Activated CD8-positive, alpha-beta T cell treated with anti-CD3 and anti-CD28 coated beads for 36 hours (primary cell): Measurements from ENCODE around the gene C12orf42. TPM values are rescaled to one million over a fixed set of nuclear protein-coding genes. Genes with fewer than 3 reads are reported as not detected.

ENCODE experiments used
- ATAC-seq: fragments of 200-7000 bp; cut with Tn5 transposase; one replicate; pipeline ENCODE4 v1.10.0; 2021; ENCODE audit warnings: mild to moderate bottlenecking, moderate library complexity
- CTCF ChIA-PET: fragments of 350-600 bp; sonication (Branson Sonifier 250); formaldehyde crosslinking; loops from one replicate; lab custom pipeline; 2021; ENCODE audit warnings: antibody characterized with exemption; lab: Charles Lee
- POLR2A ChIA-PET: fragments of 350-600 bp; sonication (Branson Sonifier 250); formaldehyde crosslinking; loops from one replicate; lab custom pipeline; 2021; ENCODE audit warnings: antibody characterized with exemption; lab: Charles Lee
- DNase-seq: peaks from one replicate; pipeline ENCODE4 v3.0.0-alpha.2; 2020
- H3K27ac Mint-ChIP-seq: one replicate; pipeline ENCODE4 v1.8.0; 2021; ENCODE audit warnings: mild to moderate bottlenecking, mixed read lengths
- H3K27me3 Mint-ChIP-seq: one replicate; pipeline ENCODE4 v1.8.0; 2021; ENCODE audit warnings: mixed read lengths
- H3K36me3 Mint-ChIP-seq: one replicate; pipeline ENCODE4 v1.8.0; 2021; ENCODE audit warnings: low read depth, mixed read lengths
- H3K4me1 Mint-ChIP-seq: one replicate; pipeline ENCODE4 v1.8.0; 2021; ENCODE audit warnings: low read depth, mixed read lengths
- H3K4me3 Mint-ChIP-seq: one replicate; pipeline ENCODE4 v1.8.0; 2021; ENCODE audit warnings: mild to moderate bottlenecking, moderate library complexity, mixed read lengths
- H3K9me3 Mint-ChIP-seq: one replicate; pipeline ENCODE4 v1.8.0; 2021; ENCODE audit warnings: mixed read lengths
- intact Hi-C: fragments of 100-400 bp; cut with micrococcal nuclease; formaldehyde crosslinking; loops from one replicate; pipeline ENCODE4 v1.10.0; 2022
- total RNA-seq, 2 experiments: library from RNA; stranded (reverse); gene quantifications; one replicate each; pipeline ENCODE4 v1.2.3, GENCODE V29; 2021
- TF ChIP-seq, protein P1 (sequence below): fragments of 200-600 bp; IDR thresholded peaks from one replicate; pipeline ENCODE4 v1.8.0; 2022; ENCODE audit warnings: antibody characterized with exemption, mild to moderate bottlenecking

The C12orf42 gene
- total RNA-seq, 2 experiments from 2014 or later, result 0.49 to 1.4 TPM

DNA sequence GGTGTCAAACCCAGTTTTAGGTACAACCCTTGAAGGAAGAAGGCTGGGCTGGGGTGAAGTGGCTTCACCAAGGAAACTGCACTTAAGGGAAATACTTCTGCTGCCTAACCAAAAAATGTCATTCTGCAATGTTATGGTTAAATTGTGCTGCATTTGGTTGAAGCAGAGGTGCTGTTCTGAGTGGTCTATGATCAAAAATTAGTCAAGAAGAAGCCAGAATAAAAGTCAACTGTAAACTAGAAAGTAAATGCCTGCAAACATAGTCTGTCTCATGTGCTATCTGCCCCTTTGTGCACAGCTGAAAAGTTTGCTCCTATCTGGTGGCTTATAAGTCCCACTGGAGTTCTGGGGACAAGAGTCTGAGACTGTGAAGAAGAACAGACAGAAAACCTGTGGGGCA is 158.8 kb downstream of the C12orf42 start:
- Mint-ChIP-seq H3K27me3 (no peaks in the 10 kb centered on the region), H3K27ac (no peak overlapping the region), H3K4me3 (no peak overlapping the region), H3K36me3 (no peaks in the 10 kb centered on the region), H3K9me3 (peaks cover 6% of the 10 kb centered on the region), H3K4me1 (no peaks in the 10 kb centered on the region)
- POLR2A ChIA-PET, result interaction anchor here (0.6 kb wide), 1 partner anchor 35 kb away, joined by 3 read pairs; no protein-coding TSS in a partner anchor
- ATAC-seq (no peak), DNase-seq (no peak)
- CTCF ChIA-PET, result interaction anchor here (1.5 kb wide), 1 partner anchor 11 kb away, joined by 5 read pairs; no protein-coding TSS in a partner anchor
- intact Hi-C loops, result no loop called here
- TF ChIP-seq, protein P1, sequence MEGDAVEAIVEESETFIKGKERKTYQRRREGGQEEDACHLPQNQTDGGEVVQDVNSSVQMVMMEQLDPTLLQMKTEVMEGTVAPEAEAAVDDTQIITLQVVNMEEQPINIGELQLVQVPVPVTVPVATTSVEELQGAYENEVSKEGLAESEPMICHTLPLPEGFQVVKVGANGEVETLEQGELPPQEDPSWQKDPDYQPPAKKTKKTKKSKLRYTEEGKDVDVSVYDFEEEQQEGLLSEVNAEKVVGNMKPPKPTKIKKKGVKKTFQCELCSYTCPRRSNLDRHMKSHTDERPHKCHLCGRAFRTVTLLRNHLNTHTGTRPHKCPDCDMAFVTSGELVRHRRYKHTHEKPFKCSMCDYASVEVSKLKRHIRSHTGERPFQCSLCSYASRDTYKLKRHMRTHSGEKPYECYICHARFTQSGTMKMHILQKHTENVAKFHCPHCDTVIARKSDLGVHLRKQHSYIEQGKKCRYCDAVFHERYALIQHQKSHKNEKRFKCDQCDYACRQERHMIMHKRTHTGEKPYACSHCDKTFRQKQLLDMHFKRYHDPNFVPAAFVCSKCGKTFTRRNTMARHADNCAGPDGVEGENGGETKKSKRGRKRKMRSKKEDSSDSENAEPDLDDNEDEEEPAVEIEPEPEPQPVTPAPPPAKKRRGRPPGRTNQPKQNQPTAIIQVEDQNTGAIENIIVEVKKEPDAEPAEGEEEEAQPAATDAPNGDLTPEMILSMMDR, result no peak

DNA sequence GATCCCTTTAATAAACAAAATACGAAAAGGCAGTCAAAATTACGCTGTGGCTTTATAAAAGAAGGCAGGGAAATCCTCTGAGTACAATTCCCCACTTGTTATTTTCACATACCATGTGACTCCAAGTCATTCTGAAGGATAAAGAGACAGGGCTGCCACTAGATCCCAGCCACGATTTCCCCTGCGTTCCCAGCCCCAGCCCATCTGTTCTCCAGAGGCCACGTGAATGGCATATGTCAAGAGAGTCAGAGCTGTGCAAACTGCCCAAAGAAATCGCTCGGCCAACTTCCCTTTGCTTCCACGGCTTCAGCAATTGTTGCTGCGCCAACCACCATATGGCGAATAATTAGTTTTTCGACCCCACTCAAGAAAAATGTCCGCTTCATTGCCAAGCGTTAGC is 161.3 kb downstream of the C12orf42 start:
- DNase-seq, result no peak
- Mint-ChIP-seq H3K9me3 (no peaks in the 10 kb centered on the region), H3K27ac (no peak overlapping the region), H3K4me1 (peaks cover 2% of the 10 kb centered on the region), H3K27me3 (no peaks in the 10 kb centered on the region), H3K36me3 (no peaks in the 10 kb centered on the region), H3K4me3 (no peak overlapping the region)
- intact Hi-C loops, result no loop called here
- ChIA-PET CTCF (interaction anchor here (0.6 to 1.6 kb wide), 2 partner anchors 214 to 248 kb away, joined by 3 to 4 read pairs; no protein-coding TSS in a partner anchor), POLR2A (no interaction called here)
- TF ChIP-seq, protein P1, result no peak
- no peak for ATAC-seq

DNA sequence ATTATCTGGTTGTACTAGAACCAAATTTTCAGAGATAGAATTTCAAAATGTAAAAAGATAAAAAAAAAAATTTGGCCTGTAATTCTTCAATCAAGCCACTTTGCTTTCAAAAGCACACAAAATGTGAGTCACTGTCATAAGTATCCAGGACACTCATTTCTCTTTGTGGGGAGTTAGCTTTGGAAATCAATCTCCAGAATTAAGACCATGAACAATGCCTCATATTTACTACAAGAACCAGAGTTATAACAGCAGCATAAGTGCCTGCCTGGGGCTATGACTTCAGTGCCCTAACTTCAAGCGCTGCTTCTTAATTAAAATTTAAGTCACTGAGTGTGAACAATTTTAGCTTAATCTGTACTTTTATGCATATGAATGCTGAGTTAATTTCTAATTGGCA is 162.1 kb downstream of the C12orf42 start:
- no peak overlapping the region for H3K27ac Mint-ChIP-seq
- ChIA-PET CTCF (interaction anchor here (1.6 kb wide), 1 partner anchor 215 kb away, joined by 4 read pairs; no protein-coding TSS in a partner anchor), POLR2A (no interaction called here)
- no peaks in the 10 kb centered on the region for H3K27me3 Mint-ChIP-seq
- H3K9me3 Mint-ChIP-seq, result no peaks in the 10 kb centered on the region
- peaks cover 2% of the 10 kb centered on the region for H3K4me1 Mint-ChIP-seq
- no peaks in the 10 kb centered on the region for H3K36me3 Mint-ChIP-seq
- H3K4me3 Mint-ChIP-seq, result no peak overlapping the region
- TF ChIP-seq, protein P1, result no peak
- DNase-seq (no peak), ATAC-seq (no peak)
- intact Hi-C loops, result no loop called here

DNA sequence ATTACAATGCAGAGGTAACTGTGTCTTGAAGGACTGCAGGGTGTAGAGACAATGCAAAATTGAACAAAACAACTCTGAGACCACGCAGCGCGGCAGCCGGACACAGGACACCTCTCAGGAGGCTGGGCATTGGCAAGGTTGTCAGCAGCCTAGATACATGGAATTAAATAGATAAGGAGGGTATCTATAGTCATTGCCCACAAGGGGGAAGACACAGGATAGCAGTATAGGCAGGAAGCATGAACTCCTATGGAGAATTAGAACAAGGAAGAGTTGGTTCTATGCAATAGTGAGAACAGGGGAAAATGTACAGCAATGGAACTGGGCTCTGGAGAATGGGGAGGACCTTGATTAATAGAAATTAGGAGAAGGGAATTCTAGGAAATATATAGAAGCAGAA is 164.1 kb downstream of the C12orf42 start:
- ATAC-seq, result no peak
- intact Hi-C loops, result no loop called here
- peaks cover 2% of the 10 kb centered on the region for H3K4me1 Mint-ChIP-seq
- no peak for DNase-seq
- POLR2A ChIA-PET, result no interaction called here
- no peaks in the 10 kb centered on the region for H3K9me3 Mint-ChIP-seq
- no peaks in the 10 kb centered on the region for H3K36me3 Mint-ChIP-seq
- H3K27ac Mint-ChIP-seq, result no peak overlapping the region
- CTCF ChIA-PET, result no interaction called here
- no peak overlapping the region for H3K4me3 Mint-ChIP-seq
- TF ChIP-seq, protein P1, result no peak
- H3K27me3 Mint-ChIP-seq, result no peaks in the 10 kb centered on the region

DNA sequence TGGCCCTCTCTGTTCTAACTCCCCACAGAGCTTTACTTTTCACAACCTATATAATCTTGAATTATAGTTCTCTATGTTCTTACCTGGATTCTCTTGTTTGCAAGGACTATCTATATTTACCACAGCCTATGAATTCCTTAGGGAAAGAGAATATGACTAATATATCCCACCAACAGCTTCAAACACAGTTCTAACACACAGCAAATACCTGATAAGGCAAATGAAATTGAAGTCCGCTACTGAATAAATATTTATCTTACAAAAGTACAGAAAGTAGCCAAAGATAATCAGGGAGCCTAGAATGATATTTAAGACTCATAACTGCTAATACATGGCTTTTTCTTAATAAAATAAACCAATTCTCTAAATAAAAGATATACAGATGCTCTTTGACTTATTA is 165.1 kb downstream of the C12orf42 start:
- intact Hi-C loops, result no loop called here
- Mint-ChIP-seq H3K36me3 (no peaks in the 10 kb centered on the region), H3K27me3 (no peaks in the 10 kb centered on the region), H3K4me3 (no peak overlapping the region), H3K9me3 (no peaks in the 10 kb centered on the region), H3K27ac (no peak overlapping the region), H3K4me1 (peaks cover 2% of the 10 kb centered on the region)
- ChIA-PET CTCF (no interaction called here), POLR2A (no interaction called here)
- TF ChIP-seq, protein P1, result no peak
- DNase-seq (no peak), ATAC-seq (no peak)
